RKO (cell line): Measurements from ENCODE around the gene GNS.
"Not testable (repeated sequence)": the region's sequence is repeated elsewhere in the genome, so short reads cannot be mapped to it uniquely, and the experiment has no call there.

ENCODE experiments used
- DNase-seq: peaks from one replicate; pipeline ENCODE4 v3.0.0-alpha.2; 2016; ENCODE audit warnings: low spot score

Gene GNS

DNA sequence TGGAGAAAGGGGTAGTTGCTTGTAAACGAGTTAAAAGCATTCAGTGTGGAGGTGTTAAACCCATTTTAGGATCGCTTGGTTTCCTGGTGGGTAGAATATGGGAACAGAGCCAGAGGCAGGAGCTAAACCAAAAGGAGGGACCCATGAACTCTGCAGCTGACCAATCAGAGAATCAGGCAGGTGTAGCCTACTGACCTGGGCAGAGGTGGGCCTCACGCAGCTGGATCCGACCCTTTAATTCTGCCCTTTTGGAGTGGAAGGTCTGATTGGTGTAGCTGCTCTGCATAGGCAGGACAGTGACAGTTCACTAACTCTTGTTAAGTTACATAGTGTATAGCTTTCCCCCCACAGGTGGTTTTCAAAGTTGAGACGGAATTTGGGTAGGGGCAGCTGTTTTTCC is 63.7 kb downstream of the GNS start:
- no peak for DNase-seq

DNA sequence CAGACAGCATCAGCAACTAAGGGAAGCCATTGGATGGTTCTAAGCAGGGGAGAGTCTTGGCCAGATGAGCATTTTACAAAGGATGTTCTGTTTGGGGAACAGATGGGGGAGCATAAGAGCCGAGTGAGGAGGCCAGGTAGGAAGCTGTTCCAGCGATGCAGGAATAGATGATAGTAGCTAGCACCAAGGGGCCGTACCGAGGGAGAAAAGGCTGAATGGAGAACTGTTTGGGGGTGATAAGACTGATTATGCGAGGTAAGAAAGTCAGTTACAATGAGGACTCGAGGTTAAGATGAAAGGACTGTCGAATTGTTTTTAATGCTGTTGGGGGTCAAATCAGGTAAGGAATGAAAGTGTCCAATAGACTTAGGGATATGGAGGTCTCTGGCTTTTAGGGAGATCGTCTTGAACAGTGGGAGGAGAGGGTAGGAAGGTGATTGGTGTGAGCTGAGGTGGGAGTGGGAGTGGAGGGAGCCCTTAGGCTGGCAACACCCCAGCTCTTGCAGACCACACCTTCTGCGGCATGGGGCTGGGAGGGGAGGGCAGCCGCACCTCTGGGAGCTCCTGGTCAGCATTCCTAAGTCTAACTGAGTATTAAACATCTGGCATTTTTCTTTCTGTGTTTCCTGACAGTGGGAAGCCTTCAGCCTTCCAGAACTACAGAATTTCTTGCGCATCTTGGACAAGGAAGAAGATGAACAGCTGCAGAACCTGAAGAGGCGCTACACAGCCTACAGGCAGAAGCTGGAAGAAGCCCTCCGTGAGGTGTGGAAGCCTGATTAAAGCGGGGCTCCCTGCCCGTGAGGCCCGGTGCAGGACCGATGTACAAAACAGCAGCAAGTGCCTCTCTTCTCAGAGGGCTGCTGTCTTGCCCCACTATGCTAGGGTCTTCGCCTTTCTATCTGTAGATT is 64.8 kb downstream of the GNS start:
- no peak for DNase-seq

DNA sequence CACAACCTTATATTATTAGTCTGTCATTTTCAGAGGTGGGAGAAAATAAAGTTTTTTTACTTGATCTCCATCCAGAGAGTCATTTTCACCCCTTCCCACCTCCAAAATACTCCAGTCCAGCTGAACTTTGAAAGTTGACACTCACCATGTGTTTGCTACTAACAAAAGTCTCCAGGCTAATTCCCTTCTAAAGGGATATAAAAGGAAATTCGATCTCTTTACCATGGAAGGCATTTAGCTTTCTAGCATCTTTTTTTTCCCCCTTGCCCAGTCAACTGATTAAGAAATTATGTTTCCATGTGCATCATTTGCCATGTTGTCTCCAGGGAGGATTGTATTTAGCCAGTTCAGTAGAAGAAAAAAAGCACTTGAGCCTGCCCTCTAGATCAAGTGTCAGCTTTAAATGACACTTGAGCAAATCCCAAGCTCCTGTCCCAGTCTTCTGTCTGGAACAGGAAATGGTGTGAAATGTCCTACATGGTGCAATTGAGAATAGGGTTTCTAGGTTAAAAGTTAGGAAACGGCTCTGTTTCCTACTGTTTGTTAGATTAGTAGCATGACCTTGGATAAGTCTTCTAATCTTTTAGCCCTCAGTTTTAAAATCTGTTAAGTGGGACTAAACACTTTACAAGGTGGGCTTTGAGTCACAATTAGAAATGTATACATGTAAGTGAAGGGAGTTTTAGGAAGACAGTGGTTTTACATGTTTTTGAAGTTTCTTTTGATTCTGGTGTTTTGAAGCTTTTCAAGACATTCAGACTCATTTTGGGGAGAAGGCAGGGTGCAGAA is 67.2 kb downstream of the GNS start:
- DNase-seq: no peak

DNA sequence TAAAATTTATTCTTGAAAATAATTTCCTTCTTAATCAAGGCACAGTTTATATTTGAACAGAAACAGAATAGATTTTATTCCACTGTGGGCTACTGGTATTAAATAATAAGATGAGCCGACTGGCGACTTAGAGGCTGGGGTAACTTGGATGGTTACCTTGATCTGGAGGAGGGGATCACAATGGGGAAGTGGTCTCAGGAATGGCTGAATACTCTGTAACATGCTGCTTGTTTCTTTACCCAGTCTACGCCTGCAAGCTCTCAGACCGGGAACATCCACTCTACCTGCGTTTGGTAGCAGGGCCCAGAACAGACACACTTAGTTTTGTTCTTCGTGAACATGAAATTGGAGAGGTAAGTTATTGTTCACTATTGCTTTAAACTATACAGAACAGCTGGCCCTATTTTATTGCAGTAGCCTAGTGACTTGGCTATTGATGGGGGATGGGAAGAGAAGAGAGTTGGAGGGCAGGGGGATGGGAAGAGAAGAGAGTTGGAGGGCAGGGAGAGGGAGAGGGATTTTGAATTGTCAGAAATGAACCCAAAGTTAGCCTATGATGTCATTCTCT is 67.9 kb downstream of the GNS start:
- DNase-seq: no peak

DNA sequence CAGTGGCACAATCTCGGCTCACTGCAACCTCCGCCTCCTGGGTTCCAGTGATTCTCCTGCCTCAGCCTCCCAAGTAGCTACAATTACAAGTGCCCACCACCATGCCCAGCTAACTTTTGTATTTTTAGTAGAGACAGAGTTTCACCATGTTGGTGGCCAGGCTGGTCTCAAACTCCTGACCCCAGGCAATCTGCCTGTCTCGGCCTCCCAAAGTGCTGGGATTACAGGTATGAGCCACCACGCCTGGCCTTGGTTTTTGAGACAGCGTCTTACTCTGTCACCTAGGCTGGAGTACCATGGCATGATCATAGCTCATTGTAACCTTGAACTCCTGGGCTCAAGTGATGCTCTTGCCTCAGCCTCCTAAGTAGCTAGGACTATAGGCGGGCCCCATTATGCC is 69.0 kb downstream of the GNS start:
- not testable (repeated sequence) for DNase-seq

DNA sequence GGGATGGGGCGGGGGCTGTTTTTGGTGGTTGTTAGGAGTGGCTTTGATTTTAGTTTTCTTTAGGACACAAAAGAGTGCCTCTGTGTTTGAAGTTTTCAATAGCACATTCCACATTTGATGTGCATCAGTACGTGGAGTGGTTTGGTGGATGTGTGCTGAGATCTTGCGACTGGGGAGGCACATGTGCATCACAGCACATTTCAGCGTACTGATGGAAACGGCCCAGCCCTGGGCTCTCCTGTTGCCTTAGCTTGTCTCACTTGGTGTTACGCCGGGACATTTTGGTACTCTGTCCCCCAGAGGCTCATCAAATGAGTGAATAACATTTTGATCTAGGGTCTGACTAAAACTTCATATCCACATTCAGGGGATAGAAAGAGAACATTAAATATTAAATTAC is 70.5 kb downstream of the GNS start:
- no peak for DNase-seq

DNA sequence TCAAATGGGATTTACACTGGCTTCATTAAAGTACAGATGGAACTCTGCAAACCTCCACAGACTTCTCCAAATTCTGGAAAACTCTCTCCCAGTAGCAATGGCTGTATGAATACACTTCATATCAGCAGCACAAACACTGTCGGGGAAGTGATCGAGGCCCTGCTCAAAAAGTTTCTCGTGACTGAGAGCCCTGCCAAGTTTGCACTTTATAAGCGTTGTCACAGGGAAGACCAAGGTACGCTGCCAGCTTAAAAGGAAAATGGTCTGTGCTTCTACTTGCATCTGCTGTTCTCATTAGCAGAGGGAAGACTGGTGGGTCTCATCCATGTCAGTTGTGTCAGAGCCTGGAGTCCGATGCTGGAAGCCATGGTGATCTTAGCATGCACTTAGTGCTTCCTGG is 71.0 kb downstream of the GNS start:
- no peak for DNase-seq

DNA sequence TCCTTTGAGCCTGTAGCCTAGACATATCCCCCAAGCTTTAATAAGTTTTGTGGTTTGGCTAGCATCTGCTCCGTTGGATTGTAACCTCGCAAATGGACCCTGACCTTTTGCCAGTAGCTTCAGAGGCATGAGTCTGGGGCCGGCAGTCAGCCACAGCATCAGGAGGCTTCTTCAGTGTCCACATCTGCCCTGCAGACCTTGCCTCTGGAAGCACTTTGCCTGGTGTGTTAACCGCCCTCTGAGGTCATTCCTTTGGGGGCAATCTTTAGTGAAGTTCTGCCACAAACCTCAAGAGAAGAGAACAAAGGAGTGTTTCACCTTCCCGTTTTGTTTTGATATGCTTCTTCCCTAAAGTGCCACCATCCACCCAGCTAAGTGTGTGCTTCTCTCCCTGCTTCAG is 71.4 kb downstream of the GNS start:
- no peak for DNase-seq

DNA sequence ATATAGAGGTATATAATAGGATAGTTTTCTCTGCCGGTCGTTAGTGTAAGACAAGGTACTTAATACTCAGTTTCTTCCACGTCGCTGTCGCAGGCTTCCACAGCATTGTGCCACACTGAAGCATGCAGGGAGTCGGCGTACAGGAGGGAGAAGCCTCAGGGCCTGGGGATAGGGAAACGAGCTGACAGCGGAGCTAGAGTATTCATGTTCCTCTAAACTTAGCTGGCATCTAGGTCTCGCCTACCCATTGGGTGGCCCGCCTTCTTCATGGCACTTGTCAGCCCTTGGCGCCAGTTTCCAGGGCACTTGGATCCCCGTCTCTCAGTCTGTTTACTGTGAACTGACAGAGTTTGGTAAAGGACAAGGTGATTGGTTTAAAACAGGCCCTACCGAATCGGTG is 73.6 kb downstream of the GNS start:
- no peak for DNase-seq

DNA sequence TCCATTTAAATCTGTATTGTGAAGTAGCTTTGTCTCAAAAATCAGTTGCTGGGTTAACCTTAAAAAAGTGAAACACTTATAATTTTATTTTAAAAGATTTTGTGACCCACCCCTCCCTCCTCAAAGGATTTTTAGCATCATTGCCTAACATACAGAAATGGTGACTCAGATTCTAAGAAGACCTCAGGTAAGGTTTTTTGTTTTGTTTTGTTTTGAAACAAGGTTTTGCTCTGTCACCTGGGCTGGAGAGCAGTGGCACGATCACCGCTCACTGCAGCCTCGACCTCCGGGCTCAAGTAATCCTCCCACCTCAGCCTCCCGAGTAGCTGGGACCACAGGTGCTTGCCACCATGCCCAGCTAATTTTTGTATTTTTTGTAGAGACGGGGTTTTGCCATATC is 74.2 kb downstream of the GNS start:
- DNase-seq: no peak

DNA sequence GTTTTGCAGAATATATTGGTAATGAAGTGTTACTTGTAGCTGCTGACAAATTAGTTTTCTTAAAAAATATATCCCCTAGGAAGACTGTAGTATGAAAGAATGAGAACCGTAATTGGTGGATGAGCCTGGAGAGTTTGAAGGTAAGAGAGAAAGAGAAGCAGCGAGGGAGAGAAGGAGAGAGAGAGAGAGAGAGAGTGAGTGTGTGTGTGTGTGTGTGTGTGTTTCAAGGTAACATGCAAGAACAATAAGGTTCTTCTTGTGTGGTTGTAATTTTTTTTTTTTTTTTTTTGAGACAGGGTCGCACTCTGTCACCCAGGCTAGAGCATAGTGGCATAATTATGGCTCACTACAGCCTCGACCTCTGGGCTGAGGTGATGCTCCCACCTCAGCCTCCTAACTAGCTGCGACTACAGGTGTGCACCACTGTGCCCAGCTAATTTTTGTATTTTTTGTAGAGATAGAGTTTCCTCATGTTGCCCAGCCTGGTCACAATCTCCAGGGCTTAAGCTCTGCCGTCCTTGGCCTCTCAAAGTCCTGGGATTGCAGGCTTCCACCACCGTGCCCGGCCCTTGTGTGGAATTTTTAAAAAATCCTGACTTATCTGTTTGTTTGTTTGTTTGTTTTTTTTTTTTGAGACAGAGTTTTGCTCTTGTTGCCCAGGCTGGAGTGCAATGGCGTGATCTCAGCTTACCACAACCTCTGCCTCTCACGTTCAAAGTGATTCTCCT is 75.2 kb downstream of the GNS start:
- no peak for DNase-seq

DNA sequence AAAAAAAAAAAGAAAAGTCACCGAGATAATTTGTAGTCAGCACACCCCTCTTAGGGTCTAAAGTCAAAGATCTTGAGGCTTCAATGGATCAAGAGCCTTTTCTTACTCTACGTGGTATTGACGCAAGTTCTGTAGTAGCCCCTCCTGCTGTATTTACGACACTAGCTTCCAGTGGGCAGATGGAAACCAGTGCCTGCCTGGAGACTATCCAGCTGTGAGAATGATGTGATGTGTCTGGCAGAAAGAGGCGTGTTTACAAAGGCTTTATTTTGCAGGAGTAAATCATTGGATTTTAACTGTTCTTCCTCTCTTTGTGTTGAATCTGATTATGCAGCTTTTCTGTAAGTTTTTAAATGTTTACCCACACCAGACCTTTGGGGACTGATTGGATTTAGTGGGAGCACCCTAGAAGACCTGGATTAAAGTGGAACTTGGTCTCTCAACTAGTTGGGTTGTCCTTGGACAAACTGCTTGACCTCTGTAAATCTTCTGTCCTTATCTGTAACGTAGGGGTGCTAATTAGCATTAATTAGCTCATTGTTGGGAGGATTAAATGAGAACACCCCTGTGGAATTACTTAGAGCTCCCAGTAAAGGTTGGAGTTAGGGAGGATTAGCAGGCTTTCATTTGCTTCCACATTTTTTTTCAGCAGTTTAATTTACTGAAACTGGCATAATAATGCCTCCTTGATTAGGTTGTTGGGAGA is 76.5 kb downstream of the GNS start:
- DNase-seq: no peak

DNA sequence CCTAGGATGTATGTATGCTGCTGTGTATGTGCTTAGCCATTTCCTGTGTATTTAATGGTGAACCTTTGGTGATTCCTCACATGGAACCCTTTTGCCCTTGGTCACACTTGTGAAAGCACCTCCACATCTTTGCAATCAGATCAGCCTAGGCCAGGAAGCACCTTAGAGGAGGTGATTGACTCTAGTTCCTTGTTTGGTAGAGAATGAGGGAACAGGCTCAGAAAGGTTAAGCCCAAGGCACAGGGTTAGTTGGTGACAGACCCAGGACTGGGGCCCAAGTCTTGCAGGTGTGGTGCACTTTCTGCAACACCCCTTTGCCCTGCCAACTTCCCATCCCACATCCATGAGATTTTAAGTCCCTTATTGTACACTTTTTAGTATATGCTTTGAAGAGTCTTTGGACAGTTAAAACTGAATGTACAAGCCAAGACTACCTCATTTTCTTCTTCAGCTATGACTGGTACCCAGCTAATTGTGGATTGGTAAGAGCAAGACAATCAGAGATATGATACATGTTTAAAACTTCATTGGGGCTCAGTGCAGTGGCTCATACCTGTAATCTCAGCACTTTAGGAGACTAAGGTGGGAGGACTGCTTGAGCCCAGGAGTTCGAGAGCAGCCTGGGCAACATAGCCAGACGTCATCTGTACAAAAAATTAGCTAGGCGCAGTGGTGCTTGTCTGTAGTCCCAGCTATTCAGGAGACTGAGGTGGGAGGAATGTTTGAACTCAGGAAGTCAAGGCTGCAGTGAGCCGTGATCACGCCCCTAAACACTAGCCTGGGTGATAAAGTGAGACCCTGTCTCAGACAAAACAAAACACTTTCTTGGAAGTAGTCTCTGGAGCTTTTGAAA is 77.8 kb downstream of the GNS start:
- DNase-seq: no peak

DNA sequence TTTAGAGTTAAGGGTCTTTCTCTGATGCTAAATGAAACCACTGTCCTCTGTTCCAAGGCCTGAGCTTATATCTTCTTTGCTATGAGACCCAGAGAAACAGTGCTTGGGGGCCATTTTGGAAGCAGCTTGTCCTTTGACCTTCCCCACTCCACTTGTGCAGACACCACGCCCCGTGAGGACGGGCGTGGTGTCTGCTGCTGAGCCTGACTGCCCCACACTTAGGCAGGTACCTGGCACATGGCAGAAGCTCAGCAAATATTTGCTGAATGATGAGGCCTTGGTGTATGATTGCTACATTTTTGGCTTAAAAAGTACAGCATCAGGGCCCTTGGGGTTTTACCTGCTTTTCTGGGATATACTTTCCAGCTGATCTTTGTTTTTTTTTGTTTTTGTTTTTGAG is 79.0 kb downstream of the GNS start:
- DNase-seq: no peak

DNA sequence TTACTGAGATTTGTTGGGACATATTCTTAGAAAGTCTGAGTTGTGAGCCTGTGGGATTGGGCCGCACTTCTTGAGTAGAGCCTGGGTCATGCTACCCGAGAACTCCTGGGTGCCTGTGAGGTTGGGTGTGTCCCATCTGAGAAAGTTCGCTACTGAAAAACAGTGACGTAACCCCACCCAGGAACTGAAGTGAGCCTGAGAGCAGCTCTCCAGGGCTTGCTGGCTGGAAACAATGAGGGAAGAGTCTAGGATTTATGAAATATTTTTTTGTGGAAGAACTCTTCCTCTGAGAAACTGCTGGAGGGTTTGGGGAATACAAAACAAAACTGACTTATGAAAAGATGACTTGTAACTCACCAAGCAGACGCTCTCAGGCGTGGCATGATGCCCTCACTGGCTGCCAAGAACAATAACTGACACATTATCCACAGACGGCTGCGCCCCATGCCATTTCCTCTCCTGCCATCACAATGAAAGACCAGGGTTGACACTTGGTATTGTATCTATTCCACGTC is 79.7 kb downstream of the GNS start:
- no peak for DNase-seq

DNA sequence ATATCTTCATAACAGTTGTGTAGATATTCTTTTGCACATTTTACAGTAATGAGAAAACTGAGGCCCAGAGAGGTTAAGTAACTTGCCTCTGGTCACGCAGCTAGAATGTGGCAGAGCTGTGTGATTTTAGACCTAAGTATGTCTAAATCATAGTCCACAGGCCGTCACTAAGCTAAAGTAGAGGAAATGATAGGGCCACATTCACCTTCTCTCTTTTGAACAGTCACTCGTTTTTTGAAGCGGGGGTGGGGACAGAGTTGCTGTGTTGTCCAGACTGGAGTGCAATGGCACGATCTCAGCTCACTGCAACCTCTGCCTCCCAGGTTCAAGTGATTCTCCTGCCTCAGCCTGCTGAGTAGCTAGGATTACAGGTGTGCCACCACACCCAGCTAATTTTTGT is 80.4 kb downstream of the GNS start:
- DNase-seq: no peak

DNA sequence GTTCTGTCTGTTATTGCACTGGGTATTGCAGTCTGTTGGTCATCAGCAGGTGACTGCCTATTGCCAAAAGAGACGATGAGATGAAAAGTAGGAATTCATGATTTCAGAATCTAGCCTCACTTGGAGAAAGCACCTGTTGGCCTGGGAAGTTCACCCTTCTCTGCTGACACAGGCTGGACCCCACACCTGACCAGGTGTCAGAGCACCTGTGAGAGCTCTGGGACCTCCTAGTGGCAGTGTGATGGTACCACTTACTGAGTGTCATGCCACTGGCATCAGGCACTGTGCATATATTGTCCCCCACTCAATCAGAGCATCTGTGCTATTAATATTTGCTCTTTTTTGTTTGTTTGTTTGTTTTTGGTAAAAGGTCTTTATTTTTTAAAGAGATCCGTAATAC is 81.0 kb downstream of the GNS start:
- DNase-seq: no peak

DNA sequence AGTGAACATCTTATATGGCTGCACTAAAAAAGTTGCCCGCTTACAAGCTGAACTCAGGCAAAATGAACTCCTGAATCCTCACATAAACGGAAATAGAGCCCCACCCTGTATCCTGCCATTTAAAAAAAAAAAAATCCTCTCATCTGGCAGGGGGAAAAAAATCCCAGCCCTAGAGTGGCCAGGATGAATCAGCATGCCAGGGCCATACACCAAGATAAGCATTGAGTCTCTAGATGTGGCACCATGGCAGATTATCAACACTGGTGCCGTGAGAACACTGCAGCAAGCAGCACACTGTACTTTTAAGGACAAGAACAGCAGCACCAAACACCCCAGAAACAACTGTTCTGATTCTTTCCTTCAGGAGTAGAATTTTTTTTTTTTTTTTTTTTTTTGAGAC is 83.4 kb downstream of the GNS start:
- no peak for DNase-seq

DNA sequence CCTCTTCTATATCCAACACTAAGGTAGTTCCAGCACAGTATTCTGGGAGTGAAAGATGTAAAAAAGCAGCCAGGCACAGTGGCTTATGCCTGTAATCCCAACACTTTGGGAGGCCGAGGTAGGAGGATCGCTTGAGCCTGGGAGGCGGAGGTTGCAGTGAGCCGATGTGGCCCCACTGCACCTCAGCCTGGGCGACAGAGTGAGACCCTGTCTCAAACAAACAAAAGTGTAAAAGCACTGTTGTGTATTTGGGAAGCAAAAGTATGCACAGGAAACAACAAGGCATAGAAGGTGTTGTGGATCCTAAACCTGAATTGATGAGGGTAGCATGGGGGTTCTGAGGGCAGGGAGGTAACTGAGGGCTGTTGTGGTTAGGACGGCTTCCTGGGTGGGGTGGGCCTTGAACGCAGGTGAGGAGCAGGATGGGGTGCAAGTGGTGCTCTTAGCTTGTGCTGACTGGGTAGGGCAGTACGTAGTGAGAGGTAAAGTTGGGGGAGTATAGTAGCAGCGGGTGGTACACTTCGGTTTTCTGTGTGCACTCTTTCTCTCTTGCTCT is 84.8 kb downstream of the GNS start:
- no peak for DNase-seq

DNA sequence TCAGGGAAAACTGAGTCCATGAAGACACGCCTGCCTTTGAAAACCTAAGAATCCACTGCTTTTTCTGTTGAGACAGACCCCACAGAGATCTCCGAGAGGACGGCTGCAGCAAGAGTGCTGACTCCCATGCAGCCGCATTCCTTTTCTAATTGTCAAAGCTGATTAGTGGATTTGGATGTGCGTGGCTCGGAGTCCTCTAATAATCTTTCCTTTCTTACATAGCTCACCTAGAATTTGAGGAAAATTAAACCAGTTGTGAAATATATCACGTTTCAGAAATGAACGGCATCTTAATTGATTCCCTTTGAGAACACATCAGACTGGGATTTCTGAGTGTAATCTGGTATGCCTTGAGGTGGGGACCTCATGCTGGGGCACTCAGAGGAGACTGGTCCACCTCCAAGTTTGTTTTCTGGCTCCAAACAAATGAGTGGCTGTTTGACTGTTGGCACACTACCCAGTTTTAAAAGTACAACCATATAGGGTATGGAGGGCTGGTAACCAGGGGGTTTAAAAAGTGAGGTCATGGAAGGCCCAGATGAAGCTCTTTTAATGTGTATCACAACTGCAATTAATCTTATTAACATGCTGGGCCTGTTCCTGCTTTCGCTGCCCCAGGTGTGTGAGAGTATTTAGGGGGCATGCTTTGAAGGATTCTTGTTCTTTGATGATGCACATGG is 85.6 kb downstream of the GNS start:
- no peak for DNase-seq
